Metanephros (tissue), 1 donor: ENCODE data around the gene OFD1. TPM values are rescaled to one million over a fixed set of nuclear protein-coding genes. Genes with fewer than 3 reads are reported as not detected.

Source experiments
- total RNA-seq: library from RNA; depleted of rRNA; stranded (reverse); fragments of >200 nt; gene quantifications from one replicate; pipeline ENCODE4 v1.2.3, GENCODE V29; 2014

OFD1 gene, protein sequence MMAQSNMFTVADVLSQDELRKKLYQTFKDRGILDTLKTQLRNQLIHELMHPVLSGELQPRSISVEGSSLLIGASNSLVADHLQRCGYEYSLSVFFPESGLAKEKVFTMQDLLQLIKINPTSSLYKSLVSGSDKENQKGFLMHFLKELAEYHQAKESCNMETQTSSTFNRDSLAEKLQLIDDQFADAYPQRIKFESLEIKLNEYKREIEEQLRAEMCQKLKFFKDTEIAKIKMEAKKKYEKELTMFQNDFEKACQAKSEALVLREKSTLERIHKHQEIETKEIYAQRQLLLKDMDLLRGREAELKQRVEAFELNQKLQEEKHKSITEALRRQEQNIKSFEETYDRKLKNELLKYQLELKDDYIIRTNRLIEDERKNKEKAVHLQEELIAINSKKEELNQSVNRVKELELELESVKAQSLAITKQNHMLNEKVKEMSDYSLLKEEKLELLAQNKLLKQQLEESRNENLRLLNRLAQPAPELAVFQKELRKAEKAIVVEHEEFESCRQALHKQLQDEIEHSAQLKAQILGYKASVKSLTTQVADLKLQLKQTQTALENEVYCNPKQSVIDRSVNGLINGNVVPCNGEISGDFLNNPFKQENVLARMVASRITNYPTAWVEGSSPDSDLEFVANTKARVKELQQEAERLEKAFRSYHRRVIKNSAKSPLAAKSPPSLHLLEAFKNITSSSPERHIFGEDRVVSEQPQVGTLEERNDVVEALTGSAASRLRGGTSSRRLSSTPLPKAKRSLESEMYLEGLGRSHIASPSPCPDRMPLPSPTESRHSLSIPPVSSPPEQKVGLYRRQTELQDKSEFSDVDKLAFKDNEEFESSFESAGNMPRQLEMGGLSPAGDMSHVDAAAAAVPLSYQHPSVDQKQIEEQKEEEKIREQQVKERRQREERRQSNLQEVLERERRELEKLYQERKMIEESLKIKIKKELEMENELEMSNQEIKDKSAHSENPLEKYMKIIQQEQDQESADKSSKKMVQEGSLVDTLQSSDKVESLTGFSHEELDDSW
- 32.9 TPM for total RNA-seq

DNA sequence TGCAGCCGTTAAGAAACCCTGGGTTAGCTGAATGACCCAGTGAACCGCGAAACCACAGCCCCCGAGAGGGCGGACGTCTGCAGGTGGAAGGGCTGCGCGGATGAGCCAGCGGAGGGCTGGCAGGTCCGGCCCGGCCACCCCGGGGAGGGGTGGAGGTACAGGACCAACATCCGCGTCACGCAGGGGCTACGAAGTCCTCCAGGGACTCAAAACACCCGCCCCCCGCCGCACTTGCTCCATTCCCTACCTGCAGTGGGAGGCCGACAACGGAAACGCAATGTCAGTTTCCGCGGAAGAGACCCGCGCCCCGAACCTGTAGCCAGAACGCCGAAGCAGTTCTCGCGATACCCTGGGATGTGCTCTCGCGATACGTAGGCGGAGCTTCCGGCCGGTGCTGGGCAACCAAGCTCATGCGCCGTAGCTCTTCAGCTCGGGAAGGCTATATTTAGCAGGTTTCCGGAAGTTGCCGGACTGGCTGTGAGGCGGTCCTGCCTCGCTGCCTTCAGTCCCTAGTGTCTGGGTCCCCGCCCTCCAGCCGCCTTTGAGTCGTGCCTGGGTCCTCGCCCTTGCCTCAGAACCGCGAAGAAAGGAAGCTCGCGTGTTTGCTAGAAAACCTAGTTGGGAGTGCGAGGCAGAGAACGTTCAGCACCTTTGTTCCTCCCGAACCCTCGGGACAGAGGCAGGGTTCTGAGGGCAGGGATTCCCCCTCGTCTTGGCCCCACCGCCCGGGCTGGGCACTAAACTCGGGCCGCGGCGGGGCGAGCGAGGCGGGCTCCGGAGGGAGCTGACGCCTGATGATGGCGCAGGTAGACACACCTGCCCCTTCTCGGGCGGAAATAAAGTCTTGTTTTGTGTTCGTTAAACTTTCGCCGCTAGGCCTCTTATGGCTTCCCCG lies at the start of gene OFD1, which contains the start of gene TRAPPC2:
Gene OFD1 (plus strand): TSS at position 471 of the 895 bp plus-strand sequence. CDS start 324 bp downstream, at position 795.
Gene TRAPPC2 (minus strand): TSS at position 343 of the 895 bp plus-strand sequence. CDS start 14,657 bp downstream, outside the sequence.

DNA sequence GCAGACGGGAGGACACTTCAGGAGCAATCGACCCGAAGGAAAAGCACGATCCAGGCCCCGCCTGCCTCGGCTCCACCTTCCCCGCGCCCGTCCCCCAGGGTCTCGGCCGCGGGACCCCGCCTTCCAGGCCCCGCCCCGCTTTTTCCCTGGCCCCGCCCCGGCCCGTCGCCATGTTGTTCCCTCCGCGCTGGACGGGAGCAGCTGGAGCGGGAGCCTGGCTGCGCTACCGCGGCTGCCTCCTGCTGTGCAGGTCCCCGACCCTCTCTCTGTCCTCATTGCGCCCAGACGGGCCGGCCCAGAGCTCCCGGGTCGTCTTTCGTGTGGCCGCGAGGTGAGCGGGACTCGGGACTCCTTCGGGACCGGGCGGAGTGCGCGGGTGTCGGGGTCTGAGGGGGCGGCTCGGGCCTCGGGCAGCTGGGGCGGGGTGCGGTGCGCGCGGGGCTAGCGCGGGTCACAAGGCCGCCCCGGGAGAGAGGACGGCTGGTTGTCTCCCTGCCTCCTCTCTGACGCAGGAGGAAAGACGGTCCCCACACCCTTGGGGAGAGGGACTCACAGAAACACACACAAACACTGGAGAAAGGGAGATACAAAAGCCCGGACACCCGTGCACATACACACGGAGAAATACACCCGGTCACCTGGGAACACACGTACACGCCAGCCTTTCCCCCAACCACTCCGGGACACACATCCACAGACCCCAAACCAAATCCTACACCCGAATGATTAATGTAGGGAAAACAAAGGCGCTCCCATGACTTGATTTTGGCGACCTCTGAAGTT lies 45.4 kb upstream of the OFD1 start, which contains the start of gene RAB9A:
Gene RAB9A (plus strand): TSS at position 171 of the 783 bp plus-strand sequence. CDS start 19,619 bp downstream, outside the sequence.

DNA sequence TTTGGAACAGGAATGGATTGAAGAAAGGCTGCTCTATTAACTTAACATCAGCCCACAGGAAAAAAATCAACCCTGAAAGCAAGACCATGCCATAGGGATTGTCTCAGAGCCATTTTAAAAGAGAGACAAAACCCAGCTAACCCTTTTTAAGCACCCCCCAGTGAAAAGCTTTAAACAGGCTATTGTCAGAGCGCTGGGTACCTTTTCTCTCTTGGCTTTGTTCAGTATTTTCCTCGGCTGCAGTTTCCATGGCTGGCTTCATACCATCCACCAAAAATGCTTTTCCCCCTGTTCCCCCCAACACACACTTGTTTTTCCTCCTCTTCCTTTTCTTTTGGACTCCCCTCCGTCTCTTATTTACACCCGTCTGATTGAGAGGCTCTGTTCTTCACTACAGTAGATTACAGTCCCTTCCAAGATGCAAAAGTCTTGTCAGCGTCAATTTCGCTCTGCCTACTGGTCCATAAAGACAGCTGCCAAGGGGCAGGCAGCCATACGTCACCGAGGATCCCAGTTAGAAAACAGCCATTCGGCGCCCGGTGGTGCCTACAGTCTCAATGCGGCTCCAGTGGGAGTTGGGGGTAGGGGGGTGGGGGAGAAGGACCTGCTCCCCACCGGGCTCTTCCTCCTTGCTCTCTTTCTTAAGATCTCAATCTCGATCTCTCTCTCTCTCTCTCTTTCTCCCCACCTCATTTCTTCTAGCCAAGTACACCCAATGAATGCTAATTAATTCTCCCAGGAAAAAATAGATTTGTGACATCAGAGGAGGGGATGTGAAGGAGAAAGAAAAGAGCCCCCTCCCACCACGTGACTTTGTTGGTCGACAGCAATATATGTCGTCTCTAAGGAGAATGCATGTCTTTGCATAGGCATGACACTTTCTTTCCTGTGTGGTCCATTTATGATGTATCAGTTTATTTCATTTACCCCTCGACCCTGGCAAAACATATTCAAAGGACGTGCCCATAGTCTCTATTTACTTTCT lies 82.4 kb downstream of the OFD1 start, which contains the start of gene GPM6B:
Gene GPM6B (minus strand): TSS at position 451 of the 985 bp plus-strand sequence. CDS start 189 bp downstream, at position 262.

Other genes starting within 250 kb of the OFD1 start
- gene EGFL6, start 165.1 kb upstream of the OFD1 start, total RNA-seq: 20.2 TPM
- gene TCEANC, start 81.6 kb upstream of the OFD1 start, total RNA-seq: 7.6 TPM
- gene RAB9A, start 45.6 kb upstream of the OFD1 start, total RNA-seq: 21.0 TPM
- gene TRAPPC2, start 128 bp upstream of the OFD1 start, total RNA-seq: 30.0 TPM
- gene GPM6B, start 82.3 kb downstream of the OFD1 start, total RNA-seq: 15.9 TPM